HEK293 (cell line): ENCODE measurements around the gene LRIT3.

Experiments used
- GFI1B ChIP-seq: fragments of 450-650 bp; formaldehyde crosslinking; IDR thresholded peaks from 2 replicates; pipeline ENCODE4 v1.5.1; 2016; ENCODE audit warnings: missing biosample characterization, missing genetic modification characterization
- YY1 ChIP-seq: fragments of 450-650 bp; formaldehyde crosslinking; IDR thresholded peaks from 2 replicates; pipeline ENCODE4 v1.5.1; 2018; ENCODE audit warnings: missing biosample characterization, missing genetic modification characterization
- ZNF140 ChIP-seq: fragments of 450-650 bp; formaldehyde crosslinking; IDR thresholded peaks from 2 replicates; pipeline ENCODE4 v1.5.1; 2016; ENCODE audit warnings: missing biosample characterization, missing genetic modification characterization
- ZNF416 ChIP-seq: fragments of 450-650 bp; formaldehyde crosslinking; IDR thresholded peaks from 2 replicates; pipeline ENCODE4 v1.5.1; 2016; ENCODE audit warnings: missing biosample characterization, missing genetic modification characterization
- ZNF529 ChIP-seq: fragments of 450-650 bp; formaldehyde crosslinking; IDR thresholded peaks from 2 replicates; pipeline ENCODE4 v1.5.1; 2017; ENCODE audit warnings: missing genetic modification characterization, missing biosample characterization; ENCODE audit not compliant: insufficient replicate concordance
- ZNF558 ChIP-seq: fragments of 450-650 bp; formaldehyde crosslinking; IDR thresholded peaks from 2 replicates; pipeline ENCODE4 v1.5.1; 2016; ENCODE audit warnings: missing biosample characterization, missing genetic modification characterization
- ZNF596 ChIP-seq: fragments of 450-650 bp; IDR thresholded peaks from 2 replicates; pipeline ENCODE4 v1.5.0; 2018; ENCODE audit warnings: missing biosample characterization, mild to moderate bottlenecking, missing genetic modification characterization, moderate library complexity
- TF ChIP-seq, protein P1 (sequence below): fragments of 450-650 bp; formaldehyde crosslinking; IDR thresholded peaks from 2 replicates; pipeline ENCODE4 v1.5.1; 2016; ENCODE audit warnings: missing biosample characterization, missing genetic modification characterization

GRCh38 chr4:109913596-109914241 lies 65.8 kb downstream of the LRIT3 start:
- TF ChIP-seq GFI1B (tag by site-specific recombination) (no peak), ZNF558 (tag by site-specific recombination) (no peak), ZNF140 (no peak), ZNF529 (tag by site-specific recombination) (no peak), ZNF416 (no peak), ZNF596 (tag by site-specific recombination) (no peak), YY1 (tag by site-specific recombination) (no peak)
- TF ChIP-seq, protein P1, sequence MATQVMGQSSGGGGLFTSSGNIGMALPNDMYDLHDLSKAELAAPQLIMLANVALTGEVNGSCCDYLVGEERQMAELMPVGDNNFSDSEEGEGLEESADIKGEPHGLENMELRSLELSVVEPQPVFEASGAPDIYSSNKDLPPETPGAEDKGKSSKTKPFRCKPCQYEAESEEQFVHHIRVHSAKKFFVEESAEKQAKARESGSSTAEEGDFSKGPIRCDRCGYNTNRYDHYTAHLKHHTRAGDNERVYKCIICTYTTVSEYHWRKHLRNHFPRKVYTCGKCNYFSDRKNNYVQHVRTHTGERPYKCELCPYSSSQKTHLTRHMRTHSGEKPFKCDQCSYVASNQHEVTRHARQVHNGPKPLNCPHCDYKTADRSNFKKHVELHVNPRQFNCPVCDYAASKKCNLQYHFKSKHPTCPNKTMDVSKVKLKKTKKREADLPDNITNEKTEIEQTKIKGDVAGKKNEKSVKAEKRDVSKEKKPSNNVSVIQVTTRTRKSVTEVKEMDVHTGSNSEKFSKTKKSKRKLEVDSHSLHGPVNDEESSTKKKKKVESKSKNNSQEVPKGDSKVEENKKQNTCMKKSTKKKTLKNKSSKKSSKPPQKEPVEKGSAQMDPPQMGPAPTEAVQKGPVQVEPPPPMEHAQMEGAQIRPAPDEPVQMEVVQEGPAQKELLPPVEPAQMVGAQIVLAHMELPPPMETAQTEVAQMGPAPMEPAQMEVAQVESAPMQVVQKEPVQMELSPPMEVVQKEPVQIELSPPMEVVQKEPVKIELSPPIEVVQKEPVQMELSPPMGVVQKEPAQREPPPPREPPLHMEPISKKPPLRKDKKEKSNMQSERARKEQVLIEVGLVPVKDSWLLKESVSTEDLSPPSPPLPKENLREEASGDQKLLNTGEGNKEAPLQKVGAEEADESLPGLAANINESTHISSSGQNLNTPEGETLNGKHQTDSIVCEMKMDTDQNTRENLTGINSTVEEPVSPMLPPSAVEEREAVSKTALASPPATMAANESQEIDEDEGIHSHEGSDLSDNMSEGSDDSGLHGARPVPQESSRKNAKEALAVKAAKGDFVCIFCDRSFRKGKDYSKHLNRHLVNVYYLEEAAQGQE = no peak
